CD14-positive monocyte (primary cell): Measurements from ENCODE around the gene UBASH3B. TPM values are rescaled to one million over a fixed set of nuclear protein-coding genes. Genes with fewer than 3 reads are reported as not detected.

Experiments used
- DNase-seq, 3 donors: peaks; one replicate each; pipeline ENCODE4 v3.0.0-alpha.2; 2011 to 2022
- H2AFZ ChIP-seq: 2 replicates; pipeline ENCODE4 v1.6.0; 2012; ENCODE audit warnings: mild to moderate bottlenecking, low read depth, low read length, inconsistent platforms; ENCODE audit not compliant: insufficient read depth, poor library complexity, severe bottlenecking
- H3K27ac ChIP-seq, 2 donors: 1 replicate in 1 of 2; 2 replicates in 1 of 2; pipeline ENCODE4 v1.5.1; 2012 to 2013; ENCODE audit warnings: low read length in 2 of 2, control low read depth in 1 of 2, inconsistent platforms in 1 of 2, low read depth in 1 of 2, mild to moderate bottlenecking in 1 of 2
- H3K27me3 ChIP-seq, 2 donors: one replicate each; pipeline versions ENCODE4 v1.6.0 to v1.6.1; 2011 to 2013; ENCODE audit warnings: low read length in 2 of 2; ENCODE audit not compliant: control insufficient read depth in 2 of 2, insufficient read depth in 2 of 2
- H3K36me3 ChIP-seq, 2 donors: replicated peaks in 1 of 2; 1 replicate in 1 of 2; 2 replicates in 1 of 2; pipeline versions ENCODE4 v1.5.1 to v1.6.1; 2012 to 2013; ENCODE audit warnings: low read length in 2 of 2, control low read depth in 1 of 2, inconsistent platforms in 1 of 2, mild to moderate bottlenecking in 1 of 2; ENCODE audit not compliant: insufficient read depth in 2 of 2, control insufficient read depth in 1 of 2
- H3K4me1 ChIP-seq, 2 donors: 1 replicate in 1 of 2; 2 replicates in 1 of 2; pipeline versions ENCODE4 v1.5.1 to v1.6.1; 2012 to 2013; ENCODE audit warnings: low read length in 2 of 2, control low read depth in 1 of 2, inconsistent platforms in 1 of 2, mild to moderate bottlenecking in 1 of 2, moderate library complexity in 1 of 2; ENCODE audit not compliant: insufficient read depth in 2 of 2, control insufficient read depth in 1 of 2
- H3K4me2 ChIP-seq: replicated peaks from 2 replicates; pipeline ENCODE3; 2012; ENCODE audit warnings: low read length, moderate library complexity, mild to moderate bottlenecking; ENCODE audit not compliant: poor library complexity, severe bottlenecking; ENCODE audit errors: extremely low read depth
- H3K4me3 ChIP-seq, 3 experiments: fragments of 200-600 bp in 1 of 3; sonication (generic) in 1 of 3; replicated peaks in 1 of 3; 1 replicate in 2 of 3; 2 replicates in 1 of 3; pipeline ENCODE4 v1.5.1; 2011 to 2013; ENCODE audit warnings: low read length in 3 of 3, mild to moderate bottlenecking in 3 of 3, control low read depth in 2 of 3, low read depth in 2 of 3, inconsistent platforms in 1 of 3, moderate library complexity in 1 of 3
- H3K79me2 ChIP-seq: 2 replicates; pipeline ENCODE4 v1.6.0; 2012; ENCODE audit warnings: mild to moderate bottlenecking, control low read depth, inconsistent platforms, low read length, moderate library complexity; ENCODE audit not compliant: insufficient read depth
- H3K9ac ChIP-seq: 2 replicates; pipeline ENCODE4 v1.6.0; 2017; ENCODE audit warnings: low read length, mild to moderate bottlenecking; ENCODE audit not compliant: insufficient read depth, poor library complexity, severe bottlenecking
- H3K9me3 ChIP-seq, 2 donors: replicated peaks in 1 of 2; 1 replicate in 1 of 2; 2 replicates in 1 of 2; pipeline versions ENCODE4 v1.5.1 to v1.6.1; 2012 to 2013; ENCODE audit warnings: low read length in 2 of 2, control low read depth in 1 of 2; ENCODE audit not compliant: control insufficient read depth in 1 of 2, insufficient read depth in 1 of 2
- H4K20me1 ChIP-seq: 2 replicates; pipeline ENCODE4 v1.6.0; 2012; ENCODE audit warnings: mild to moderate bottlenecking, low read length, control low read depth, moderate library complexity; ENCODE audit not compliant: insufficient read depth
- H3K27ac Mint-ChIP-seq, 7 donors: one replicate each; pipeline ENCODE4 v1.8.0; 2020; ENCODE audit warnings: mild to moderate bottlenecking in 7 of 7, mixed read lengths in 7 of 7, moderate library complexity in 6 of 7, inconsistent platforms in 2 of 7
- H3K27me3 Mint-ChIP-seq, 3 donors: one replicate each; pipeline ENCODE4 v1.8.0; 2021 to 2022; ENCODE audit warnings: low read depth in 3 of 3, mild to moderate bottlenecking in 3 of 3, mixed read lengths in 3 of 3, moderate library complexity in 3 of 3, inconsistent platforms in 1 of 3
- H3K36me3 Mint-ChIP-seq, 2 donors: one replicate each; pipeline ENCODE4 v1.8.0; 2020; ENCODE audit warnings: mixed read lengths in 2 of 2, inconsistent platforms in 1 of 2, mild to moderate bottlenecking in 1 of 2
- H3K4me1 Mint-ChIP-seq: one replicate; pipeline ENCODE4 v1.8.0; 2020; ENCODE audit warnings: mild to moderate bottlenecking, mixed read lengths
- H3K4me3 Mint-ChIP-seq, 2 donors: one replicate each; pipeline ENCODE4 v1.8.0; 2020; ENCODE audit warnings: mild to moderate bottlenecking in 2 of 2, mixed read lengths in 2 of 2, moderate library complexity in 1 of 2
- H3K9me3 Mint-ChIP-seq, 7 donors: one replicate each; pipeline ENCODE4 v1.8.0; 2020 to 2022; ENCODE audit warnings: mixed read lengths in 7 of 7, mild to moderate bottlenecking in 6 of 7, moderate library complexity in 6 of 7, inconsistent platforms in 2 of 7
- WGBS: methylation state at CpG from one replicate; pipeline ENCODE4 v1.1.5; 2013; ENCODE audit warnings: missing lambda C conversion rate; ENCODE audit not compliant: insufficient coverage; 5-methylcytosine and 5-hydroxymethylcytosine counted together
- intact Hi-C, 2 donors: fragments of 100-400 bp; cut with micrococcal nuclease; formaldehyde crosslinking; loops; one replicate each; pipeline versions ENCODE4 v1.15.0 to v1.15.1; 2023
- polyA plus RNA-seq, 3 donors: library from polyadenylated mRNA; depleted of rRNA in 1 of 3; unstranded in 2 of 3; stranded (reverse) in 1 of 3; fragments of 300-500 nt in 2 of 3; fragments of >200 nt in 1 of 3; fragmentation: Illumina TruSeq in 2 of 3; gene quantifications; 1 replicate in 2 of 3; 2 replicates in 1 of 3; pipeline ENCODE4 v1.2.3, GENCODE V29; 2012 to 2021
- TF ChIP-seq, protein P1 (sequence below): fragments of 200-600 bp; IDR thresholded peaks from one replicate; pipeline ENCODE4 v1.8.0; 2022; ENCODE audit warnings: antibody characterized with exemption, mild to moderate bottlenecking

Gene UBASH3B
- polyA plus RNA-seq, 3 donors, result 3.3 to 13.5 (median 7.1) TPM

DNA sequence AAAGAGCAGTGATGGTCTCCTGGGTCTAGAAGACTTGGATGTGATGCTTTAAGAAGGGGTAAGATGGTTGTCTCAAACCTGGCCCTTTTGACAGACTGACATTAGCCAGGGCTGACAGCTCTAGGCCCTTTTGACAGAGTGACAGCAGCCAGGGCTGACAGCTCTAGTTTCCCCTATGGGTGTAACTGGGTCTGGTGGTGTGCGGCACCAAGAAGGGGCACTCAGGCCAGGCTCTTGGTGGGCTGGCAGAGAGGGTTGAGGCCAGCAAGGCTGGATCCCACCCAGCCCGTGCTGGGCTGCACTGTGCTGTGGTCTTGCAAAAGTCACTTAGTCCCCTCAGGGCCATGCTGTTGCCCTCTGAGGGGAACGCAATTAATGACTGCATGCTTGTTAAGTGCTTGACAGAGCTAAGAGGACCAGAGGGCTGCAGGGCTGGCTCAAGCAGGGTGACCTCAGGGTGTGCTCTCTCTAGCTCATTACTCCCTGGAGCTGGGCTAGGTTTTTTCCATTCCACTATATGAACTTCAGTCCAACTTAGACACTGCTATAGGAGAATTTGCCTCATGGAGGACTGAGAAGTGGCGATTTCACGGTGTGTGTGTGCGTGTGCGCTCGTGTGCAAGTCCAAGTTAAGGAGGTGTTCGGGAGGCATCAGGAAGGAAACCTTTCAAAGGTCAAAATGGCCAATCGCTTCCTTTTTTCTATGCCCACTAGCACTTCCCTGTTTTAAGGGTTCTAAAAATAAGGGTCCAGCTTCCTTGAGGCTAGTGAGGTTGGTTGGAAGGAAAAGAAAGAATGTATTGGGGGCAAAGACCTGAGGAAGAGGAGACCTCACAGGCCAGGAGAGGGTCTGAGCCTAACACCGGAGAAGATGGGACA is 4.4 kb downstream of the UBASH3B start:
- Histone ChIP-seq H3K9me3 (no peaks in the 10 kb centered on the region), H3K4me3 (peak overlapping the region in 1 of 3 experiments; percentile 59), H3K4me1 (peaks cover 71 to 77% of the 10 kb centered on the region in 2 donors), H3K36me3 (no peaks in the 10 kb centered on the region), H3K27ac (peak overlapping the region in 1 of 2 donors; percentile 33), H2AFZ (peak overlapping the region; percentile 36), H3K9ac (peak overlapping the region; percentile 2), H3K79me2 (peaks cover 94% of the 10 kb centered on the region), H3K27me3 (no peaks in the 10 kb centered on the region), H3K4me2 (peak overlapping the region; percentile 63), H4K20me1 (peaks cover 43% of the 10 kb centered on the region)
- Mint-ChIP-seq H3K4me3 (peak overlapping the region; percentile 54 to 84), H3K9me3 (peaks cover 0 to 2% (median 0%) of the 10 kb centered on the region in 7 donors), H3K27me3 (peaks cover 0 to 4% (median 2%) of the 10 kb centered on the region in 3 donors), H3K27ac (peak overlapping the region; percentile 8 to 78 (median 60)), H3K36me3 (peaks cover 15 to 34% of the 10 kb centered on the region in 2 donors), H3K4me1 (peaks cover 74% of the 10 kb centered on the region)
- TF ChIP-seq, protein P1, sequence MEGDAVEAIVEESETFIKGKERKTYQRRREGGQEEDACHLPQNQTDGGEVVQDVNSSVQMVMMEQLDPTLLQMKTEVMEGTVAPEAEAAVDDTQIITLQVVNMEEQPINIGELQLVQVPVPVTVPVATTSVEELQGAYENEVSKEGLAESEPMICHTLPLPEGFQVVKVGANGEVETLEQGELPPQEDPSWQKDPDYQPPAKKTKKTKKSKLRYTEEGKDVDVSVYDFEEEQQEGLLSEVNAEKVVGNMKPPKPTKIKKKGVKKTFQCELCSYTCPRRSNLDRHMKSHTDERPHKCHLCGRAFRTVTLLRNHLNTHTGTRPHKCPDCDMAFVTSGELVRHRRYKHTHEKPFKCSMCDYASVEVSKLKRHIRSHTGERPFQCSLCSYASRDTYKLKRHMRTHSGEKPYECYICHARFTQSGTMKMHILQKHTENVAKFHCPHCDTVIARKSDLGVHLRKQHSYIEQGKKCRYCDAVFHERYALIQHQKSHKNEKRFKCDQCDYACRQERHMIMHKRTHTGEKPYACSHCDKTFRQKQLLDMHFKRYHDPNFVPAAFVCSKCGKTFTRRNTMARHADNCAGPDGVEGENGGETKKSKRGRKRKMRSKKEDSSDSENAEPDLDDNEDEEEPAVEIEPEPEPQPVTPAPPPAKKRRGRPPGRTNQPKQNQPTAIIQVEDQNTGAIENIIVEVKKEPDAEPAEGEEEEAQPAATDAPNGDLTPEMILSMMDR, result no peak
- intact Hi-C loops, result loop anchor here in 1 of 2 donors (5.0 kb wide), 1 partner anchor 32 kb away; no protein-coding TSS in a partner anchor
- WGBS, result 44% methylated on average over 9 of the region's 11 CpGs
- DNase-seq, result peak; percentile 36 to 67 (median 56)

DNA sequence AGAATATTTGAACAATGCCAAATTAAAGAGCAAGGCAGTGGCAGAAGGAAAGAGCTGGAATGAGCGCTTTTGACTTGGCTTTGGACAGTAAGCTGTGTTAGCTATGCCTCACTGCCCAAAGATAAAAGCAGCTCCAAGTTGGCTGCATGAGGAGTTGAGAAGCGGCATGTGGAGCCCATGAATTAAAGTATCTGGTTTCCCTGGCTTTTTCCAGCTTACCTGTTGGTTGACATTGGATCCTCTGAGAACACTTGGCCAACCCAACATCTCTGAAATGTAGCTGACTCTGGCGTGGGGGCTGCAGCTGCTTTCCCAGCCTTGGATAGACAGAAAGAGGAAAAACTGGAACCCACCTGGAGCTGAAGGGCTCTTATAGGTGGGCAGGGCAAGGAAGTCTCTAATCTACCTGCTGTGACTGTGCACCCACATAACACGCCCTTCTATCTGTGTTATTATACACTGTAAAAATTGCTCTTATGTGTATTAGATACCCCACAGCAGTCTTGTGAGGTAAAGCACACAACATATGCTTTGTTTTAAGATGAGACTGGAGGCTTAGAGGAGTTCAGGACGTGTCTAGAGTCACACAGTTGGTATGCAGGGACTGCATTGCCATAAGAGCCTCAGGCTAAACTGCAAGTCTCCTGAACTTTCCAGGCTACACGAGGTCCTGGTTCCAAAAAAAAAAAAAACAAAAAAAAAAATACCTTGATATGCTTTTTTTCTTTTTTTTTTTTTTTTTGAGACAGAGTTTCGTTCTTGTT is 5.8 kb downstream of the UBASH3B start:
- DNase-seq, result no peak
- Mint-ChIP-seq H3K36me3 (peaks cover 15 to 34% of the 10 kb centered on the region in 2 donors), H3K27ac (no peak overlapping the region), H3K4me3 (no peak overlapping the region), H3K9me3 (peaks cover 0 to 2% (median 0%) of the 10 kb centered on the region in 7 donors), H3K4me1 (peaks cover 81% of the 10 kb centered on the region), H3K27me3 (peaks cover 0 to 4% (median 2%) of the 10 kb centered on the region in 3 donors)
- Histone ChIP-seq H2AFZ (no peak overlapping the region), H3K79me2 (peaks cover 91% of the 10 kb centered on the region), H3K27me3 (no peaks in the 10 kb centered on the region), H3K36me3 (no peaks in the 10 kb centered on the region), H3K9me3 (no peaks in the 10 kb centered on the region), H3K4me1 (peaks cover 78 to 86% of the 10 kb centered on the region in 2 donors), H4K20me1 (peaks cover 47% of the 10 kb centered on the region), H3K4me2 (no peak overlapping the region), H3K9ac (no peak overlapping the region), H3K27ac (no peak overlapping the region), H3K4me3 (no peak overlapping the region)
- 93% methylated on average over 3 of the region's 7 CpGs for WGBS
- intact Hi-C loops, result no loop called here
- TF ChIP-seq, protein P1, result no peak
